K562 (cell line): Measurements from ENCODE around the gene SOX6. TPM values are rescaled to one million over a fixed set of nuclear protein-coding genes. Genes with fewer than 3 reads are reported as not detected.

Experiments
- ATAC-seq: fragments of 200-7000 bp; cut with Tn5 transposase; 3 replicates; pipeline ENCODE4 v1.9.1; 2020; ENCODE audit warnings: moderate library complexity
- BruUV-seq: library from RNA; stranded (reverse); fragments of 400-500 nt; replicated peaks from 2 replicates; lab custom pipeline; 2021; lab: Mats Ljungman, UMichigan
- CTCF ChIA-PET: fragments of 300-600 bp; formaldehyde crosslinking; extraction: SDS; loops from one replicate; lab custom pipeline; 2021; ENCODE audit warnings: low intra/inter-chr PET ratio; lab: Yijun Ruan, JAX
- POLR2A ChIA-PET: fragments of 300-600, 350-650 bp; sonication (Branson Sonifier 250); formaldehyde crosslinking; extraction: SDS; loops from one replicate; lab custom pipeline; 2021; ENCODE audit warnings: antibody characterized with exemption, inconsistent platforms; lab: Yijun Ruan, JAX
- DNase-seq, 4 experiments: peaks; one replicate each; pipeline versions ENCODE4 v3.0.0 to v3.0.0-alpha.2; 2011 to 2018; ENCODE audit warnings: low spot score in 3 of 4, mixed read lengths in 3 of 4; ENCODE audit errors: extremely low read depth in 1 of 4
- FAIRE-seq: peaks from 2 replicates; lab custom pipeline; 2011; peaks lifted over from hg19 to GRCh38; lab: Jason Lieb, UNC
- H2AFZ ChIP-seq: 2 replicates; pipeline ENCODE4 v1.6.0; 2011; ENCODE audit warnings: low read depth, low read length, control low read depth, inconsistent platforms
- H3K27ac ChIP-seq: fragments of 200-600 bp; 3 replicates; pipeline ENCODE4 v1.8.0; 2011; ENCODE audit warnings: low read depth, mild to moderate bottlenecking, control low read depth, inconsistent platforms, low read length, moderate library complexity, mixed read lengths; ENCODE audit errors: extremely low read depth
- H3K27me3 ChIP-seq, 2 experiments: fragments of 300-600 bp in 1 of 2; 2 replicates in 1 of 2; 3 replicates in 1 of 2; pipeline versions ENCODE4 v1.6.0 to v1.8.0; 2011; ENCODE audit warnings: inconsistent platforms in 2 of 2, low read length in 2 of 2, mild to moderate bottlenecking in 1 of 2, mixed read lengths in 1 of 2, moderate library complexity in 1 of 2; ENCODE audit not compliant: control insufficient read depth in 2 of 2, insufficient read depth in 2 of 2
- H3K36me3 ChIP-seq: fragments of 300-600 bp; 3 replicates; pipeline ENCODE4 v1.8.0; 2011; ENCODE audit warnings: mild to moderate bottlenecking, low read length, inconsistent platforms; ENCODE audit not compliant: control insufficient read depth, insufficient read depth
- H3K4me1 ChIP-seq, 2 experiments: fragments of 200-600 bp in 1 of 2; replicated peaks in 1 of 2; 2 replicates in 1 of 2; 3 replicates in 1 of 2; pipeline versions ENCODE4 v1.5.1 to v1.8.0; 2011; ENCODE audit warnings: inconsistent platforms in 2 of 2, low read length in 2 of 2, mild to moderate bottlenecking in 1 of 2, mixed read lengths in 1 of 2, moderate library complexity in 1 of 2; ENCODE audit not compliant: control insufficient read depth in 2 of 2, insufficient read depth in 2 of 2
- H3K4me2 ChIP-seq: 2 replicates; pipeline ENCODE4 v1.6.1; 2011; ENCODE audit warnings: low read length, control low read depth, inconsistent platforms, mixed read lengths; ENCODE audit not compliant: insufficient read depth
- H3K4me3 ChIP-seq: fragments of 200-600 bp; sonication (generic), shearing (Covaris generic); 2 replicates; pipeline ENCODE4 v1.5.1; 2016; ENCODE audit warnings: control low read depth, inconsistent platforms
- H3K79me2 ChIP-seq: fragments of 200-600 bp; 3 replicates; pipeline ENCODE4 v1.8.0; 2011; ENCODE audit warnings: low read length, inconsistent platforms; ENCODE audit not compliant: control insufficient read depth, insufficient read depth
- H3K9ac ChIP-seq, 2 experiments: 2 replicates each; pipeline versions ENCODE4 v1.6.0 to v1.6.1; 2011; ENCODE audit warnings: low read depth in 2 of 2, low read length in 2 of 2, control low read depth in 1 of 2, inconsistent platforms in 1 of 2, mild to moderate bottlenecking in 1 of 2, mixed read lengths in 1 of 2; ENCODE audit not compliant: insufficient read depth in 1 of 2
- H3K9me1 ChIP-seq: one replicate; pipeline ENCODE4 v1.6.0; 2011; ENCODE audit warnings: inconsistent platforms, mild to moderate bottlenecking, low read length, moderate library complexity; ENCODE audit not compliant: control insufficient read depth, insufficient read depth
- H3K9me3 ChIP-seq: replicated peaks from 2 replicates; pipeline ENCODE4 v1.5.1; 2011; ENCODE audit warnings: low read depth, low read length, inconsistent platforms; ENCODE audit not compliant: control insufficient read depth, insufficient read depth
- H4K20me1 ChIP-seq: replicated peaks from 2 replicates; pipeline ENCODE4 v1.6.1; 2011; ENCODE audit warnings: low read length, inconsistent platforms, mixed read lengths; ENCODE audit not compliant: control insufficient read depth, insufficient read depth
- TAF7 ChIP-seq: fragments of 450-650 bp; IDR thresholded peaks from 2 replicates; pipeline ENCODE4 v1.6.1; 2016; ENCODE audit warnings: missing genetic modification characterization, missing compliant biosample characterization
- TAF9B ChIP-seq: fragments of 450-650 bp; IDR thresholded peaks from 2 replicates; pipeline ENCODE4 v1.6.1; 2018; ENCODE audit warnings: mild to moderate bottlenecking; ENCODE audit not compliant: partially characterized antibody
- XRCC4 ChIP-seq: IDR thresholded peaks from one replicate; pipeline ENCODE4 v1.6.1; 2011; ENCODE audit not compliant: insufficient read depth, insufficient read length; ENCODE audit errors: extremely low read depth
- ZBTB11 ChIP-seq, 3 experiments: fragments of 200-800 bp in 1 of 3; fragments of 250-450 bp in 1 of 3; fragments of 450-650 bp in 1 of 3; sonication (Bioruptor Pico) in 1 of 3; sonication (Bioruptor generic) in 1 of 3; formaldehyde crosslinking in 1 of 3; IDR thresholded peaks; 2 replicates each; pipeline versions ENCODE4 v1.6.1 to v1.8.0; 2016 to 2022; ENCODE audit warnings: mild to moderate bottlenecking in 2 of 3, missing genetic modification characterization in 2 of 3, missing compliant biosample characterization in 1 of 3, moderate library complexity in 1 of 3
- ZNF175 ChIP-seq: fragments of 200-800 bp; sonication (Bioruptor generic); IDR thresholded peaks from 2 replicates; pipeline ENCODE4 v1.6.1; 2016; ENCODE audit warnings: low read depth, mild to moderate bottlenecking, missing genetic modification characterization, missing compliant biosample characterization
- ZNF780A ChIP-seq: fragments of 250-450 bp; sonication (Bioruptor Pico); IDR thresholded peaks from 2 replicates; pipeline ENCODE4 v1.5.0; 2021; ENCODE audit warnings: mild to moderate bottlenecking
- WGBS: fragments of 100-300 bp; shearing (Covaris generic); methylation state at CpG from one replicate; pipeline ENCODE4 v1.1.6; 2016; ENCODE audit warnings: low coverage, mixed read lengths; ENCODE audit not compliant: insufficient coverage; ENCODE audit errors: missing lambda C conversion rate; 5-methylcytosine and 5-hydroxymethylcytosine counted together
- in situ Hi-C: fragments of 300-500 bp; cut with MboI; formaldehyde crosslinking; loops from 4 replicates; pipeline ENCODE4 v1.15.0; 2018; ENCODE audit warnings: inconsistent platforms, mixed read lengths
- intact Hi-C: fragments of 100-400 bp; cut with micrococcal nuclease; formaldehyde crosslinking; loops from 2 replicates; pipeline ENCODE4 v1.14.2; 2022
- polyA plus RNA-seq, 8 experiments: library from polyadenylated mRNA; depleted of rRNA in 4 of 8; stranded (reverse) in 5 of 8; unstranded in 3 of 8; fragments of >200 nt; fragmentation: Nextera tagmentation in 2 of 8; fragmentation: Illumina TruSeq in 1 of 8; extraction: Ambion mirVana in 2 of 8; extraction: Trizol in 1 of 8; gene quantifications; 2 replicates each; pipeline versions ENCODE4 v1.2.1 to v1.2.3, GENCODE V29; 2011 to 2014; ENCODE audit warnings: inconsistent platforms in 1 of 8, missing spikeins in 1 of 8
- total RNA-seq, 7 experiments: library from RNA; depleted of rRNA in 6 of 7; stranded (reverse); fragments of >200 nt in 6 of 7; fragmentation: Illumina TruSeq in 2 of 7; extraction: Trizol in 2 of 7; gene quantifications; 2 replicates each; pipeline versions ENCODE4 v1.2.1 to v1.2.3, GENCODE V29; 2011 to 2021; ENCODE audit warnings: low replicate concordance in 1 of 7

SOX6 gene
- total and polyA plus RNA-seq, 9 of the 15 experiments (the other 6 are each of a cell fraction or from before 2014, with no cell fraction given), result 0.89 to 8.7 (median 5.7) TPM

- no peaks in the 10 kb centered on the region for H3K9me1 ChIP-seq
- no peak overlapping the region for H3K4me3 ChIP-seq
- in situ Hi-C loops (no loop called here), intact Hi-C loops (no loop called here)
- ChIA-PET POLR2A (no interaction called here), CTCF (no interaction called here)
- no peak for FAIRE-seq
- H3K4me1 ChIP-seq, result no peaks in the 10 kb centered on the region
- no peak overlapping the region for H3K9ac ChIP-seq
- no peaks in the 10 kb centered on the region for H3K27me3 ChIP-seq
- TF ChIP-seq XRCC4 (no peak), ZNF175 (no peak), ZNF780A (CRISPR knock-in tag) (no peak), TAF9B (no peak), ZBTB11 (CRISPR knock-in tag; IDR thresholded peaks at IDR 0.05) (no peak), TAF7 (tag) (no peak)
- H4K20me1 ChIP-seq, result no peaks in the 10 kb centered on the region
- BruUV-seq, result no TSS peak
- H2AFZ ChIP-seq, result no peak overlapping the region
- H3K4me2 ChIP-seq, result no peak overlapping the region
- H3K9me3 ChIP-seq, result no peaks in the 10 kb centered on the region
- no peak overlapping the region for H3K27ac ChIP-seq
- no peaks in the 10 kb centered on the region for H3K79me2 ChIP-seq
- DNase-seq, result peak in 1 of 4 experiments; percentile 12
- H3K36me3 ChIP-seq, result no peaks in the 10 kb centered on the region
- ATAC-seq, result no peak
- 72% methylated on average over 4 of the region's 4 CpGs for WGBS
Measured at GRCh38 chr11:16018931-16019330, 337.4 kb downstream of the SOX6 start.
